ENCODE results near the gene SLC41A1. TPM values are rescaled to one million over a fixed set of nuclear protein-coding genes. Genes with fewer than 3 reads are reported as not detected.

SLC41A1 gene
- total RNA-seq, 1 donor from 2014 or later, result 17.7 TPM

- no peaks in the 10 kb centered on the region for H3K36me3 ChIP-seq
These were observed 1.3 kb downstream of the SLC41A1 start for GRCh38 chr1:205811660-205812059.

GRCh38 chr1:205810448-205811157, 2.4 kb downstream of the SLC41A1 start:
- no peak overlapping the region for H3K4me3 ChIP-seq
- H3K27ac ChIP-seq, result no peak overlapping the region
- peaks cover 70% of the 10 kb centered on the region for H3K4me1 ChIP-seq
- TF ChIP-seq, protein P1, sequence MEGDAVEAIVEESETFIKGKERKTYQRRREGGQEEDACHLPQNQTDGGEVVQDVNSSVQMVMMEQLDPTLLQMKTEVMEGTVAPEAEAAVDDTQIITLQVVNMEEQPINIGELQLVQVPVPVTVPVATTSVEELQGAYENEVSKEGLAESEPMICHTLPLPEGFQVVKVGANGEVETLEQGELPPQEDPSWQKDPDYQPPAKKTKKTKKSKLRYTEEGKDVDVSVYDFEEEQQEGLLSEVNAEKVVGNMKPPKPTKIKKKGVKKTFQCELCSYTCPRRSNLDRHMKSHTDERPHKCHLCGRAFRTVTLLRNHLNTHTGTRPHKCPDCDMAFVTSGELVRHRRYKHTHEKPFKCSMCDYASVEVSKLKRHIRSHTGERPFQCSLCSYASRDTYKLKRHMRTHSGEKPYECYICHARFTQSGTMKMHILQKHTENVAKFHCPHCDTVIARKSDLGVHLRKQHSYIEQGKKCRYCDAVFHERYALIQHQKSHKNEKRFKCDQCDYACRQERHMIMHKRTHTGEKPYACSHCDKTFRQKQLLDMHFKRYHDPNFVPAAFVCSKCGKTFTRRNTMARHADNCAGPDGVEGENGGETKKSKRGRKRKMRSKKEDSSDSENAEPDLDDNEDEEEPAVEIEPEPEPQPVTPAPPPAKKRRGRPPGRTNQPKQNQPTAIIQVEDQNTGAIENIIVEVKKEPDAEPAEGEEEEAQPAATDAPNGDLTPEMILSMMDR (IDR thresholded peaks at IDR 0.05), result no peak
- TF ChIP-seq POLR2AphosphoS5 (IDR thresholded peaks at IDR 0.05; ENCODE audit: insufficient read depth in 1 of 2, low read depth in 1 of 2) (no peak), POLR2A (IDR thresholded peaks at IDR 0.05) (no peak)
- H3K27me3 ChIP-seq, result no peaks in the 10 kb centered on the region
- no peaks in the 10 kb centered on the region for H3K9me3 ChIP-seq
- intact Hi-C loops (cut with DNase I), result no loop called here
- H3K36me3 ChIP-seq, result no peaks in the 10 kb centered on the region
- no peak for DNase-seq (ENCODE audit: extremely low spot score in 2 of 2)

More at GRCh38 chr1:205811660-205812059, 1.3 kb downstream of the SLC41A1 start:
- Histone ChIP-seq H3K27ac (no peak overlapping the region), H3K9me3 (no peaks in the 10 kb centered on the region), H3K4me3 (peak overlapping the region; percentile 89 to 97), H3K4me1 (peaks cover 60% of the 10 kb centered on the region), H3K27me3 (no peaks in the 10 kb centered on the region)
- TF ChIP-seq, protein P1 (IDR thresholded peaks at IDR 0.05), result no peak
- no peak for TF ChIP-seq POLR2A (IDR thresholded peaks at IDR 0.05)
- TF ChIP-seq POLR2AphosphoS5 (IDR thresholded peaks at IDR 0.05; ENCODE audit: insufficient read depth in 1 of 2, low read depth in 1 of 2), result no peak
- no peak for DNase-seq (ENCODE audit: extremely low spot score in 2 of 2)
- intact Hi-C loops (cut with DNase I), result no loop called here

GRCh38 chr1:205809942-205810345, 3.1 kb downstream of the SLC41A1 start:
- no peak for DNase-seq (ENCODE audit: extremely low spot score in 2 of 2)
- Histone ChIP-seq H3K36me3 (no peaks in the 10 kb centered on the region), H3K9me3 (no peaks in the 10 kb centered on the region), H3K4me1 (peaks cover 77% of the 10 kb centered on the region), H3K4me3 (no peak overlapping the region), H3K27me3 (no peaks in the 10 kb centered on the region), H3K27ac (no peak overlapping the region)
- intact Hi-C loops (cut with DNase I), result no loop called here
- no peak for TF ChIP-seq POLR2AphosphoS5 (IDR thresholded peaks at IDR 0.05; ENCODE audit: insufficient read depth in 1 of 2, low read depth in 1 of 2)
- TF ChIP-seq, protein P1 (IDR thresholded peaks at IDR 0.05), result no peak
- TF ChIP-seq POLR2A (IDR thresholded peaks at IDR 0.05), result no peak

GRCh38 chr1:205809469-205809868, 3.5 kb downstream of the SLC41A1 start:
- Histone ChIP-seq H3K4me1 (peaks cover 74% of the 10 kb centered on the region), H3K4me3 (no peak overlapping the region), H3K27ac (no peak overlapping the region), H3K27me3 (no peaks in the 10 kb centered on the region), H3K9me3 (no peaks in the 10 kb centered on the region), H3K36me3 (no peaks in the 10 kb centered on the region)
- intact Hi-C loops (cut with DNase I), result no loop called here
- DNase-seq (ENCODE audit: extremely low spot score in 2 of 2), result no peak
- TF ChIP-seq, protein P1 (IDR thresholded peaks at IDR 0.05), result no peak
- TF ChIP-seq POLR2A (IDR thresholded peaks at IDR 0.05) (no peak), POLR2AphosphoS5 (IDR thresholded peaks at IDR 0.05; ENCODE audit: insufficient read depth in 1 of 2, low read depth in 1 of 2) (no peak)

DNA sequence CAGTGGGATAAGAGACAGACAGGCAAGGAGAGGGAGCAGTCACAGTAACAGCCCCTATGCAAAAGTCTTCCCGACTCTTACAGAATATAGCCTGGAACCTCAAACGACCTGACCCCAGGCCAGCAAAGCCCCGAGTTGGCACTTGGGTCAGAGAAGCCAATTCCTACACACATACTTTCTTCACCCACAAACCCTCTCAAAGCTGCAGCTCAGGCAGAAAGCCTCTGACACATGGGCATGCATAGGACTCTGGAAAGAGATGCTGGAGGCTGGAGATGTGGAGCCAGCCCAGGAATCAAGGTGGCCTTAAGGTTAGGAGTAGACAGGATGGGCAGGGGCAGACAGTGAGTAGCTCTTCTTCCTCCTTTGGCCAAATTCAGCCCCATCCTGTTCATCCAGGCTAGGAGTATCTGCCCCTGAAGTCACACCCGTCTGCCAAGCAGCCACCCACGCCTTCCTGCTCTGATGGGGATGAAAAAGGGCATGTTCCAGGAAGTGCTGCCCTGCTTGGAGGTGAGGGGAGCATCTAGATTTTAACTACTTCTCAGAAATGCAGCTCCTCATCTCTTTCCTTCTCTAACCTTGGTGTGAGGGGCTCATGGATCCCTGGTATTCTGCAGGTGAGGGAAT, 7.8 kb downstream of the SLC41A1 start:
- TF ChIP-seq POLR2A (IDR thresholded peaks at IDR 0.05) (no peak), POLR2AphosphoS5 (IDR thresholded peaks at IDR 0.05; ENCODE audit: insufficient read depth in 1 of 2, low read depth in 1 of 2) (no peak)
- TF ChIP-seq, protein P1 (IDR thresholded peaks at IDR 0.05), result no peak
- Histone ChIP-seq H3K4me3 (no peak overlapping the region), H3K27ac (no peak overlapping the region), H3K27me3 (no peaks in the 10 kb centered on the region), H3K4me1 (peaks cover 43% of the 10 kb centered on the region), H3K36me3 (peaks cover 0 to 5% of the 10 kb centered on the region in 2 donors), H3K9me3 (no peaks in the 10 kb centered on the region)
- DNase-seq (ENCODE audit: extremely low spot score in 2 of 2), result no peak
- intact Hi-C loops (cut with DNase I), result no loop called here

Data from vagina (tissue), 2 donors.